Measurements from ENCODE around the gene NCK2. TPM values are rescaled to one million over a fixed set of nuclear protein-coding genes. Genes with fewer than 3 reads are reported as not detected.

Gene NCK2
- polyA plus RNA-seq, 2 of the 4 experiments (the other 2 are of a cell fraction): 17.1 to 17.8 TPM

- TF ChIP-seq REST (IDR thresholded peaks at IDR 0.05): no peak
- no peak for TF ChIP-seq FOSB (CRISPR knock-in tag; IDR thresholded peaks at IDR 0.05)
- TF ChIP-seq BHLHE40 (IDR thresholded peaks at IDR 0.05; ENCODE audit: low read depth, low read length): no peak
- no peak for TF ChIP-seq POLR2A (IDR thresholded peaks at IDR 0.05; ENCODE audit: low read length)
- no peak for TF ChIP-seq BCL3 (IDR thresholded peaks at IDR 0.05)
- TF ChIP-seq HDAC2 (IDR thresholded peaks at IDR 0.05): no peak
- no peak for TF ChIP-seq CBX2 (IDR thresholded peaks at IDR 0.05; ENCODE audit: borderline replicate concordance, low read depth)
Observed at GRCh38 chr2:105873281-105873680, 128.6 kb downstream of the NCK2 start (continued).

- DNase-seq (ENCODE audit: low read depth in 1 of 2, low spot score in 1 of 2) (peak; percentile 10 to 40), ATAC-seq (peak in 1 of 2 experiments; percentile 70; a peak in 3 of 6 replicates), FAIRE-seq (no peak)
- TF ChIP-seq CBX2 (IDR thresholded peaks at IDR 0.05; ENCODE audit: borderline replicate concordance, low read depth) (no peak), ZC3H11A (IDR thresholded peaks at IDR 0.05) (no peak), BHLHE40 (IDR thresholded peaks at IDR 0.05; ENCODE audit: low read depth, low read length) (no peak), FOSL2 (IDR thresholded peaks at IDR 0.05) (no peak), FOSL2 (CRISPR knock-in tag; IDR thresholded peaks at IDR 0.05) (no peak), MAZ (IDR thresholded peaks at IDR 0.05; ENCODE audit: borderline replicate concordance, low read depth, low read length) (no peak), BCL3 (IDR thresholded peaks at IDR 0.05) (no peak), ELK1 (IDR thresholded peaks at IDR 0.05; ENCODE audit: low read depth, low read length) (no peak), KDM1A (IDR thresholded peaks at IDR 0.05; ENCODE audit: low read depth) (no peak)
- TF ChIP-seq, protein P1, sequence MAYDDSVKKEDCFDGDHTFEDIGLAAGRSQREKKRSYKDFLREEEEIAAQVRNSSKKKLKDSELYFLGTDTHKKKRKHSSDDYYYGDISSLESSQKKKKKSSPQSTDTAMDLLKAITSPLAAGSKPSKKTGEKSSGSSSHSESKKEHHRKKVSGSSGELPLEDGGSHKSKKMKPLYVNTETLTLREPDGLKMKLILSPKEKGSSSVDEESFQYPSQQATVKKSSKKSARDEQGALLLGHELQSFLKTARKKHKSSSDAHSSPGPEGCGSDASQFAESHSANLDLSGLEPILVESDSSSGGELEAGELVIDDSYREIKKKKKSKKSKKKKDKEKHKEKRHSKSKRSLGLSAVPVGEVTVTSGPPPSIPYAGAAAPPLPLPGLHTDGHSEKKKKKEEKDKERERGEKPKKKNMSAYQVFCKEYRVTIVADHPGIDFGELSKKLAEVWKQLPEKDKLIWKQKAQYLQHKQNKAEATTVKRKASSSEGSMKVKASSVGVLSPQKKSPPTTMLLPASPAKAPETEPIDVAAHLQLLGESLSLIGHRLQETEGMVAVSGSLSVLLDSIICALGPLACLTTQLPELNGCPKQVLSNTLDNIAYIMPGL (CRISPR knock-in tag; IDR thresholded peaks at IDR 0.05; ENCODE audit: borderline replicate concordance): no peak
- ChIA-PET POLR2A (no interaction called here), CTCF (no interaction called here)
- H3K4me1 ChIP-seq: peaks cover 8% of the 10 kb centered on the region
- 49% methylated on average over 8 of the region's 8 CpGs for WGBS (ENCODE audit: missing lambda C conversion rate)
- H3K9me3 ChIP-seq: peaks cover 4% of the 10 kb centered on the region; the same call in 2 of the 3 replicates
- H3K4me3 ChIP-seq: no peak overlapping the region
- peak overlapping the region; percentile 45 for H3K4me2 ChIP-seq
- no peak overlapping the region for H3K27ac ChIP-seq
Observed at GRCh38 chr2:105873721-105874120, 129.0 kb downstream of the NCK2 start.

GRCh38 chr2:105874466-105874865, 129.8 kb downstream of the NCK2 start:
- no peak for ATAC-seq
- 90% methylated on average over 6 of the region's 6 CpGs for WGBS (ENCODE audit: missing lambda C conversion rate)
- Histone ChIP-seq H3K27ac (no peak overlapping the region), H3K4me1 (peaks cover 8% of the 10 kb centered on the region), H3K4me2 (no peak overlapping the region), H3K9me3 (peaks cover 4% of the 10 kb centered on the region; the same call in 2 of the 3 replicates), H3K4me3 (no peak overlapping the region)
- ChIA-PET POLR2A (no interaction called here), CTCF (no interaction called here)
- FAIRE-seq: no peak
- DNase-seq (ENCODE audit: low read depth in 1 of 2, low spot score in 1 of 2): no peak
- TF ChIP-seq KDM5A (IDR thresholded peaks at IDR 0.05) (no peak), ZSCAN20 (CRISPR knock-in tag; IDR thresholded peaks at IDR 0.05) (no peak), RFX5 (IDR thresholded peaks at IDR 0.05) (no peak), GATA3 (IDR thresholded peaks at IDR 0.05; ENCODE audit: borderline replicate concordance) (no peak), ZFP36 (IDR thresholded peaks at IDR 0.05; ENCODE audit: borderline replicate concordance, partially characterized antibody) (no peak), ZNF302 (CRISPR knock-in tag; IDR thresholded peaks at IDR 0.05) (no peak), RCOR1 (IDR thresholded peaks at IDR 0.05; ENCODE audit: low read depth, low read length) (no peak), SREBF2 (IDR thresholded peaks at IDR 0.05) (no peak), FOSB (CRISPR knock-in tag; IDR thresholded peaks at IDR 0.05) (no peak), MAFK (IDR thresholded peaks at IDR 0.05; ENCODE audit: partially characterized antibody) (no peak), RARB (CRISPR knock-in tag; IDR thresholded peaks at IDR 0.05) (no peak), EP300 (IDR thresholded peaks at IDR 0.05) (no peak), CHD4 (IDR thresholded peaks at IDR 0.05; ENCODE audit: borderline replicate concordance) (no peak), NFE2L2 (conservative IDR thresholded peaks at IDR 0.05; ENCODE audit: low read length) (no peak)
- TF ChIP-seq, protein P2, sequence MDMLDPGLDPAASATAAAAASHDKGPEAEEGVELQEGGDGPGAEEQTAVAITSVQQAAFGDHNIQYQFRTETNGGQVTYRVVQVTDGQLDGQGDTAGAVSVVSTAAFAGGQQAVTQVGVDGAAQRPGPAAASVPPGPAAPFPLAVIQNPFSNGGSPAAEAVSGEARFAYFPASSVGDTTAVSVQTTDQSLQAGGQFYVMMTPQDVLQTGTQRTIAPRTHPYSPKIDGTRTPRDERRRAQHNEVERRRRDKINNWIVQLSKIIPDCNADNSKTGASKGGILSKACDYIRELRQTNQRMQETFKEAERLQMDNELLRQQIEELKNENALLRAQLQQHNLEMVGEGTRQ (IDR thresholded peaks at IDR 0.05): no peak

All from A549 (cell line).